Posterior cingulate gyrus (tissue), 11 donors: ENCODE measurements around the gene GLB1L3.
A peak's percentile ranks its signal among the peaks of the same experiment; 100 is the strongest.
"Not testable (repeated sequence)": the region's sequence is repeated elsewhere in the genome, so short reads cannot be mapped to it uniquely, and the experiment has no call there.

ENCODE experiments used
- DNase-seq, 10 donors: peaks; one replicate each; pipeline versions ENCODE4 v3.0.0 to v3.0.0-alpha.2; 2020 to 2021; ENCODE audit warnings: mixed read lengths in 3 of 10
- intact Hi-C: fragments of 100-400 bp; cut with DNase I; formaldehyde crosslinking; loops from one replicate; pipeline ENCODE4 v1.15.1; 2023

Gene GLB1L3

DNA sequence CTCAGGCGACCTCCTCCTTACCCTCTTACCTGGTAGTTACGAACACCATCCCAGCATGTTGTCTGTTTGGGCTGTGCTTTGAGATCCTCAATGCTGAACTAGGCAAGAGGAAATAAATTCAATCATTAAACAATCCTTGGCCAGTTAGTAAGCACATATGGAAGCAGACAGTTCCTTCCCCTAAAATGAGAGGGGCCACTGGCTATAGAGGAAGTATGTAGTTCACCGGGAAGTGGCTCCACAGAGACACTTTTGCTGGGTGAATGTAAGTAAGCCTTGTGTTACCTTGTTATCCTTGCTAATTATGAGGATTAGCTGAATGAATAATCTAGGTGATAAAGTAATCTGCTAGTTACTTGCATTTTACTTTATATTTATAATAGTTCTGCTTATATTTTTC, 25.9 kb upstream of the GLB1L3 start:
- intact Hi-C loops, result no loop called here
- DNase-seq, result no peak

- intact Hi-C loops, result no loop called here
- DNase-seq, result no peak
Observed at GRCh38 chr11:134250675-134251074, 25.5 kb upstream of the GLB1L3 start.

- DNase-seq, result peak in 2 of 10 donors; percentile 34 to 86
- intact Hi-C loops, result loop anchor here (2.0 kb wide), 1 partner anchor 28 kb away; the partner anchor contains the start of gene VPS26B
Observed at GRCh38 chr11:134252346-134253187, 23.6 kb upstream of the GLB1L3 start.

- DNase-seq, result peak; percentile 96 to 100 (median 98)
- intact Hi-C loops, result loop anchor here (2.0 kb wide), 1 partner anchor 29 kb away; the partner anchor contains the start of gene VPS26B
Observed at GRCh38 chr11:134253188-134253993, 22.8 kb upstream of the GLB1L3 start, which contains the start of the genes ACAD8 and THYN1. ACAD8 (plus strand) TSS chr11:134253568; CDS start chr11:134253601, 33 bp downstream. THYN1 (minus strand) TSS chr11:134253352; CDS start chr11:134252882, 470 bp downstream.

DNA sequence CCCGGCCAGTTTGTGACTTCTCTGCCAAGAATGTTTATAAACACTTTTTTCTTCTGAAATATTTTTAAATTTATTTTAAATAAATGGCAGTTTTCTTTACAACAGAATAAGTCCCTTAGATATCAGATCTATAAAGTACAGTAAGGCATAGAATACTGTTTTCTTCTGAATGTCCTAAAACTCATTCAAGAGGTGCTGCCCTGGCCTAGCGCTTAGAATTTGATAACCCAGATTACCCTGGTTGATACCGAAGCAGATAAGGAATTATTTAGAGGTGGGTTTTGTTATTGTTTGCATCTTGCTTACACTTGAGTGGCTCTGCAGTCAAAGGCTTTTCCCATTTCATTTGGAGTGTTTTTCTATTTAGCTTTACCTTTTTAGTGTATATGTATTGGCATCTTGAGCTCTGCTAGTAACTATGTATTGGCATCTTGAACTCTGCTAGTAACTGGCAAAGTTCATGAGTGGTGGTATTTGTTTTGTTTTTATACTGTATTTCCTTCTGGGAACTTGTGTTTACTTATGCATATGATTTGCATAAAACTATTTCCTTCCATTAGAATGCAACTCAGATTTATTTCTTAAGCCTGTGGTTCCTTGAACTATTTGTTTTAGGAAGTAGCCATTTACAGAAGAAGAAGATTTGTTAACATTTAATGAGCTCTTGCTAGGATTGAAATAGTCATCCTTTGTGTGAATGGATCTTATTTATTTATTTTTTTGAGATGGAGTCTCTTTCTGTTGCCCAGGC, 21.6 kb upstream of the GLB1L3 start:
- intact Hi-C loops, result no loop called here

DNA sequence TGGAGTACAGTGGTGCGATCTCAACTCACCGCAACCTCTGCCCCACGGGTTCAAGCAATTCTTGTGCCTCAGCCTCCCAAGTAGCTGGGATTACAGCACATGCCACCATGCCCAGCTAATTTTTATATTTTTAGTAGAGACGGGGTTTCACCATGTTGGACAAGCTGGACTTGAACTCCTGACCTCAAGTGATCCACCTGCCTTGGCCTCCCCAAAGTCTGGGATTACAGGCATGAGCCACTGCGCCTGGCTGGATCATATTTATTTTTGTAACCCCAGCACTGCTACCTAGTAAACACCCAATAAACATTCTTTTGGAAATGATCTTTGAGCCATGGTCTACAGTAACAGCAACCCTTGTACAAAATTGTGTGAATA, 21.0 kb upstream of the GLB1L3 start:
- intact Hi-C loops, result not testable (repeated sequence)

More for the DNA sequence above, 21.6 kb upstream of the GLB1L3 start:
- DNase-seq, result no peak

DNA sequence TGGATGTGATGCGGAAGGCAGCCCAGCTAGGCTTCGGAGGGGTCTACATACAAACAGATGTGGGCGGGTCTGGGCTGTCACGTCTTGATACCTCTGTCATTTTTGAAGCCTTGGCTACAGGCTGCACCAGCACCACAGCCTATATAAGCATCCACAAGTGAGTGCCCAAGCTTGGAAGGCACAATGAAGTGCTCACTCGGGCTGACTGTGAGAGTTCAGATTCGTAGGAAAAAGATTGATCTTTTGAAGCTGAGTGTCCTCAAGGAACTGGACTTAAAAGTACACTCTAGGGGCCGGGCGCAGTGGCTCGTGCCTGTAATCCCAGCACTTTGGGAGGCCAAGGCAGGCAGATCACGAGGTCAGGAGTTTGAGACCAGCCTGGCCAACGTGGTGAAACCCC, 19.1 kb upstream of the GLB1L3 start:
- intact Hi-C loops, result no loop called here
- DNase-seq, result no peak

More for the DNA sequence above, 21.0 kb upstream of the GLB1L3 start:
- DNase-seq, result not testable (repeated sequence)

GRCh38 chr11:134258577-134258976, 17.6 kb upstream of the GLB1L3 start:
- intact Hi-C loops, result no loop called here
- no peak for DNase-seq

DNA sequence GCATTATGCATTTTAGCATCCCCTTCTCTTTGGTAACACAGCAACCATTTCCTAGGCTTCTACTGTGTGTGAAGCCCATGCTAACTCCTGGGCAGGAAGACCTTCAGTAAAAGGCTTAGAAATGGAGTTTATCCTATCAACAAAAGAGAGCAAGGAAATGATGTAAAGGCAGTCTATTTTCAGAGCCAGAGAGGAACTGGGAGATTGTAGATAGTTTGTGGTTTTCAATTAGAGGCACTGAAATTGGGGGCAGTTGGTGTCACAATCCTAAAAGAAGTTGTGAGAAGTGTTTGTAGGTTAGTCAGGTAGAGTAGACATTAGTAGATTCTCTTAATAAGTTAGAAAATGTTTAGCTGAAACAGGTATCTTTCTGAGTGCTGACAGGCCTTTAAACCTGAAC, 15.7 kb upstream of the GLB1L3 start:
- no peak for DNase-seq
- intact Hi-C loops, result no loop called here

DNA sequence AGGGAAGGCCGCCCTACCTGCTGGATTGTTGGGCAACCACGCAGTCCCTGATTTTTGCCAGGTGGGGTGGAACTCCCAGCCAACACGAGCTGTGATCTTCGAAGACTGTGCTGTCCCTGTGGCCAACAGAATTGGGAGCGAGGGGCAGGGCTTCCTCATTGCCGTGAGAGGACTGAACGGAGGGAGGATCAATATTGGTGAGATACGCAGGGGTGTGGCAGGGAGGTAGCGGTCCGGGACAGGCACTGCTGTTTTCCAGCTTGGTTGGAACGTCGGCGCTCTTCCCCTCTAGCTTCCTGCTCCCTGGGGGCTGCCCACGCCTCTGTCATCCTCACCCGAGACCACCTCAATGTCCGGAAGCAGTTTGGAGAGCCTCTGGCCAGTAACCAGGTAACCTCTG, 15.2 kb upstream of the GLB1L3 start:
- DNase-seq, result peak in 1 of 10 donors; percentile 69
- intact Hi-C loops, result no loop called here

DNA sequence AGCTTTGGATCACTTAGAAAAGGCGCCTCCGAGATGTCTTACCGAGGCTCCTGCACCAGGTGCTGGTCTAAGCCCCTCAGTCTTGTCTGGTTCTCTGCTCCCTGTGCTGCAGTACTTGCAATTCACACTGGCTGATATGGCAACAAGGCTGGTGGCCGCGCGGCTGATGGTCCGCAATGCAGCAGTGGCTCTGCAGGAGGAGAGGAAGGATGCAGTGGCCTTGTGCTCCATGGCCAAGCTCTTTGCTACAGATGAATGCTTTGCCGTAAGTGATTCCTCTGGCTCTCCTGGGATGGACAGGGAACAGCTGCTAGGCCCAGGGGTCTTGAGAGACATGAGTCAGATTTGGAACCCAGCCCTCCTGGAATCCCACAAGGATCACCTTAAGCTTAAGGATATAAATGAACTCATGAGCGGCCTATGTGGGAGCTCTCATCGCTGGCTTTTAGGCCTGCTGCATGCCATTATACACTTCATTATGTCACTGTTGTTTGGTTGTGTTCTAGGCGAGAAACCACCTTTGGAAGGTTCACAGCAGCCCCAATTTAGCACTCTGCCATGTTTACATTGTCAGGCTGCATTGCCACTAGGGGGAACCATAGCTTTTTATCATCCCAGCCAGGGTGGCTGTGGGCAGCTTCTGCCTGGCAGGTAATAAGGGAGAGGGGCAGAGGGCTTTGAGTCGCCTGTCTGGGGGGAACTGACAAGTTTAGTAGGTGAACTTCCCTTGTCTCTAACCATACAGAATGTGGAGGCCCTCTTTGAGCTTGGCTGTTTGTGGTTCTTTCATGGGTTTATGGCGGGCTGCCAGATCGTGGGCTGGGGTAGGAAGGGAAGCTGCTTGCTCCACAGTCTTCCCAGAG, 14.3 kb upstream of the GLB1L3 start:
- intact Hi-C loops, result no loop called here
- DNase-seq, result peak in 1 of 10 donors; percentile 74

- intact Hi-C loops, result no loop called here
- peak in 1 of 10 donors; percentile 33 for DNase-seq
Observed at GRCh38 chr11:134264966-134265764, 11.0 kb upstream of the GLB1L3 start.

DNA sequence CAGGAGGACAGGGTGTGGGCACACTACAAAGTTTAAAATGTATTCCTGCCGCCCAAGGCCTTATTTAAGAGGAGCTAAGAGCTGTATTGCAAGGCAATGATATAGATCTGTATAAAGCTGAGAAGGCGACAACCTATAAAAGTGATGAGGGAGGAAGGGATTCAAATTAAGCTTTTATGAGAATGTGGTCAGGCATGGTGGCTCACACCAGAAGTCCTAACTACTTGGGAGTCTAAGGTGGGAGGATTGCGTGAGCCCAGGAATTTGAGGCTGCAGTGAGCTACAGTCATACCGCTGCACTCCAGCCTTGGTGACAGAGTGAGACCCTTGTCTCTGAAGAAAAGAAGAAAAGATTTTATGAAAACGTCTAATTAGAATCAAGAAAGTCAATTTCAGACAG, 9.7 kb upstream of the GLB1L3 start:
- DNase-seq, result no peak
- intact Hi-C loops, result no loop called here

- no peak for DNase-seq
- intact Hi-C loops, result no loop called here
Observed at GRCh38 chr11:134266841-134267251, 9.3 kb upstream of the GLB1L3 start.

- DNase-seq, result no peak
- intact Hi-C loops, result no loop called here
Observed at GRCh38 chr11:134267461-134267860, 8.7 kb upstream of the GLB1L3 start.

- no peak for DNase-seq
- intact Hi-C loops, result no loop called here
Observed at GRCh38 chr11:134267966-134268365, 8.2 kb upstream of the GLB1L3 start.

DNA sequence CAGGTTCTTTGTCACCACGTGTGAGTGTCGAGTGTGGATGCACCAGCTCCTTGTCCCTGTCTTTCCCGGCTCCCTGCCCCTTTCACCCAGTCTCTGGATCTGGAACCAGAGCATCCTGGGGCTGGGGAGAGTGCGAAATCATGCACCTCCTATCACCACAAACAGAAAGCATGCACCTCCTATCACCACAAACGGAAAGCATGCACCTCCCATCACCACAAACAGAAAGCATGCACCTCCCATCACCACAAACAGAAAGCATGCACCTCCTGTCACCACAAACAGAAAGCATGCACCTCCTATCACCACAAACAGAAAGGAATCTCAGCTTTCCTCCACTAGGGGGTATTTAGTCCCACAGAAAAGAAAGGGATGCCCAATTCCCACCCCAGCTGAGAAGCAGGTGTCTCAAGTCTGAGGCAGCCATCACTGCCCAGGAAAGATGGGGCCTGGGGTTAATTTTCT, 5.9 kb upstream of the GLB1L3 start:
- DNase-seq, result no peak
- intact Hi-C loops, result no loop called here

GRCh38 chr11:134271978-134272377, 4.2 kb upstream of the GLB1L3 start:
- DNase-seq, result no peak
- intact Hi-C loops, result no loop called here
